Ovary (tissue), 9 donors: ENCODE measurements around the gene GPR132. TPM values are rescaled to one million over a fixed set of nuclear protein-coding genes. Genes with fewer than 3 reads are reported as not detected.

Experiments used
- DNase-seq, 5 donors: peaks; one replicate each; pipeline ENCODE4 v3.0.0-alpha.2; 2019 to 2020
- H3K27ac ChIP-seq, 2 donors: fragments of 200-600 bp; one replicate each; pipeline versions ENCODE4 v1.5.1 to v1.8.0; 2019 to 2022
- H3K27me3 ChIP-seq: fragments of 200-600 bp; one replicate; pipeline ENCODE4 v1.8.0; 2022
- H3K36me3 ChIP-seq: fragments of 200-600 bp; sonication (generic); one replicate; pipeline ENCODE4 v1.5.1; 2019
- H3K4me1 ChIP-seq: one replicate; pipeline ENCODE4 v1.8.1; 2013; ENCODE audit warnings: mild to moderate bottlenecking, moderate library complexity; ENCODE audit not compliant: insufficient read depth
- H3K4me3 ChIP-seq: fragments of 200-600 bp; sonication (generic); one replicate; pipeline ENCODE4 v1.5.1; 2017
- H3K9me3 ChIP-seq, 2 donors: fragments of 200-600 bp in 1 of 2; sonication (generic) in 1 of 2; one replicate each; pipeline versions ENCODE4 v1.5.1 to v1.8.1; 2013 to 2019; ENCODE audit warnings: mild to moderate bottlenecking in 1 of 2, moderate library complexity in 1 of 2
- EP300 ChIP-seq: sonication (generic); formaldehyde crosslinking; IDR thresholded peaks from one replicate; pipeline ENCODE4 v1.6.1; 2017; ENCODE audit warnings: antibody characterized with exemption
- POLR2A ChIP-seq: fragments of 450-650 bp; IDR thresholded peaks from one replicate; pipeline ENCODE4 v1.6.1; 2017; ENCODE audit warnings: antibody characterized with exemption, mild to moderate bottlenecking, moderate library complexity
- WGBS, 3 donors: extraction: QIAGEN DNeasy Blood & Tissue Kit in 1 of 3; methylation state at CpG; one replicate each; pipeline versions ENCODE4 v1.1.5 to v1.1.7; 2013 to 2017; 5-methylcytosine and 5-hydroxymethylcytosine counted together
- intact Hi-C, 4 donors: fragments of 100-400 bp; cut with DNase I; formaldehyde crosslinking; loops; one replicate each; pipeline versions ENCODE4 v1.11.0 to v1.15.1; 2022 to 2023
- polyA plus RNA-seq, 2 donors: library from polyadenylated mRNA; stranded (reverse); fragments of 200-250 nt in 1 of 2; fragments of 350-450 nt in 1 of 2; fragmentation: Illumina TruSeq in 1 of 2; extraction: RNeasy Lipid Tissue Mini Kit (QIAGEN cat#74804) in 1 of 2; gene quantifications; one replicate each; pipeline ENCODE4 v1.2.3, GENCODE V29; 2013 to 2014
- total RNA-seq, 7 donors: library from RNA; depleted of rRNA in 2 of 7; stranded (reverse); fragments of >200 nt in 2 of 7; fragmentation: NEBNext Ultra II Directional in 3 of 7; extraction: Animal tissue kit (Norgen Biotek cat#: 25700) in 3 of 7; gene quantifications; one replicate each; pipeline versions ENCODE4 v1.1.0 to v1.2.4, GENCODE V29; 2016 to 2023
- TF ChIP-seq, protein P1 (sequence below), 3 donors: fragments of 450-650 bp in 2 of 3; fragments of 200-600 bp in 1 of 3; IDR thresholded peaks; one replicate each; pipeline versions ENCODE4 v1.5.1 to v1.8.0; 2016 to 2022; ENCODE audit warnings: antibody characterized with exemption in 3 of 3, mild to moderate bottlenecking in 1 of 3
- donor health status: DM: no; HTN: no; CAD: no; lungs with moderate emphysema.
- donor health status: DM: no; HTN: no; CAD: no.
- donor health status: Bipolar disorder and iron deficiency.
- donor health status: DM: yes; HTN: yes; CAD: no.
- donor health status: DM: no; HTN: no; CAD: no.
- donor health status: DM: yes; HTN: yes; CAD: no.

The GPR132 gene
- total and polyA plus RNA-seq, 9 donors = 0.27 to 2.0 (median 0.73) TPM

DNA sequence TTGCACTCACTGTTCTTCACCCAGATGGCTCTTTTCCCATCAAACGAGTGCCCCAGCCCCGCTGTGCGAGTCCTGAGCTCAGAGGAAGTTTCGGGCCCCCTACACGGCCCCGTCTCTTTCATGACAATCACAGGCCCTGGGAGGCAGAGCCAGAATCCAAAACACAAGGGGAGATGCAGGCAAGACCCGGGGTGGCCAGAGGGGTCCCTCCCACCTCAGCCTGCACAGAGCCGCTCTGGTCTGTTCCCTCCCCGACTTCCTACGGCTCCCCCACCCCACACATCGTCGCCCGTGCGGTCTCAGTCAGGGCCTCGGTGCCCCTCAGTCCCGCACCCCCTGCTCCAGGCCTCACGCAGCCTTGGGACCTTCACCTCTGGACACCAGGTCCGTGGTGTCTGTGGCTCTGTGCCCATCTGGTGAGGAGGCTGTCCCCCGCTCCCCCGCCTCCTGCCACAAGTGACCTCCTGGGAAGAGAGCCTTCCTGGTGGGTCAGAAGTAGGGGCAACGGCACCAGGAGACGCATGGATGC, 8.9 kb downstream of the GPR132 start:
- intact Hi-C loops = no loop called here
- H3K9me3 ChIP-seq = no peaks in the 10 kb centered on the region
- TF ChIP-seq EP300 (no peak), POLR2A (no peak)
- TF ChIP-seq, protein P1, sequence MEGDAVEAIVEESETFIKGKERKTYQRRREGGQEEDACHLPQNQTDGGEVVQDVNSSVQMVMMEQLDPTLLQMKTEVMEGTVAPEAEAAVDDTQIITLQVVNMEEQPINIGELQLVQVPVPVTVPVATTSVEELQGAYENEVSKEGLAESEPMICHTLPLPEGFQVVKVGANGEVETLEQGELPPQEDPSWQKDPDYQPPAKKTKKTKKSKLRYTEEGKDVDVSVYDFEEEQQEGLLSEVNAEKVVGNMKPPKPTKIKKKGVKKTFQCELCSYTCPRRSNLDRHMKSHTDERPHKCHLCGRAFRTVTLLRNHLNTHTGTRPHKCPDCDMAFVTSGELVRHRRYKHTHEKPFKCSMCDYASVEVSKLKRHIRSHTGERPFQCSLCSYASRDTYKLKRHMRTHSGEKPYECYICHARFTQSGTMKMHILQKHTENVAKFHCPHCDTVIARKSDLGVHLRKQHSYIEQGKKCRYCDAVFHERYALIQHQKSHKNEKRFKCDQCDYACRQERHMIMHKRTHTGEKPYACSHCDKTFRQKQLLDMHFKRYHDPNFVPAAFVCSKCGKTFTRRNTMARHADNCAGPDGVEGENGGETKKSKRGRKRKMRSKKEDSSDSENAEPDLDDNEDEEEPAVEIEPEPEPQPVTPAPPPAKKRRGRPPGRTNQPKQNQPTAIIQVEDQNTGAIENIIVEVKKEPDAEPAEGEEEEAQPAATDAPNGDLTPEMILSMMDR (IDR thresholded peaks at IDR 0.05) = no peak
- no peak overlapping the region for H3K27ac ChIP-seq
- no peak for DNase-seq
- no peak overlapping the region for H3K4me3 ChIP-seq
- no peaks in the 10 kb centered on the region for H3K27me3 ChIP-seq
- 37 to 43% (median 38%) methylated on average over 19 to 22 of the region's 22 CpGs for WGBS, 3 donors
- H3K4me1 ChIP-seq = no peaks in the 10 kb centered on the region
- H3K36me3 ChIP-seq = no peaks in the 10 kb centered on the region

DNA sequence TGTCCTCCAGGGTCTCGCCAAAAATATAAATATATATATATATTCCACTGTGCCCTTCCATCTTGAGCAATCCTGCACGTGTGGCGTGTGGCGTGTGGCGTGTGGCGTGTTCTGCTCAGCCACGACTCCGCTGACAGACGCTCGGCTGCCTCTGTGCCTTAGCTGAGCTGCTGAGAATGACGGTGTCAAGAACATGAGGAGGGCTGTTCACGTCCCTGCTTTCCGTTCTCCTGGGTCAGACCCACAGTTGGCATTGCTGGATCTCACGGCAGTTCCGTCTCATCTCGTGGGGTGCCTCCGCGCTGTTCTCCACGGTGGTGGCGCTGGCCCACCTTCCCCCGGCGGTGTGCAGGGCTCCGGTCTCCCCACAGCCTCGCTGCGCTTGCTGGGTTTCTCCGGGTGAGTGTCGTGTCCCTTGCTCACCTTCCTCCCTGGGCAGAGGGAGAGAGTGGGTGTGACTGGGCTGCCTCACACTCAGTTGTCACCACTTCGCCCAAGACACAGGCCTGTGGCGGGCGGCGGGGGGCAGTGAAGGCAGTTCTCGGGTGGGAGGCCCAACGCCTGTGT, 9.4 kb downstream of the GPR132 start:
- intact Hi-C loops = no loop called here
- H3K9me3 ChIP-seq = no peaks in the 10 kb centered on the region
- no peaks in the 10 kb centered on the region for H3K27me3 ChIP-seq
- no peak overlapping the region for H3K4me3 ChIP-seq
- H3K36me3 ChIP-seq = no peaks in the 10 kb centered on the region
- no peaks in the 10 kb centered on the region for H3K4me1 ChIP-seq
- no peak for TF ChIP-seq EP300
- TF ChIP-seq, protein P1 (IDR thresholded peaks at IDR 0.05) = no peak
- TF ChIP-seq POLR2A = no peak
- H3K27ac ChIP-seq = no peak overlapping the region
- no peak for DNase-seq
- WGBS, 3 donors = 60 to 71% (median 62%) methylated on average over 33 of the region's 33 CpGs

DNA sequence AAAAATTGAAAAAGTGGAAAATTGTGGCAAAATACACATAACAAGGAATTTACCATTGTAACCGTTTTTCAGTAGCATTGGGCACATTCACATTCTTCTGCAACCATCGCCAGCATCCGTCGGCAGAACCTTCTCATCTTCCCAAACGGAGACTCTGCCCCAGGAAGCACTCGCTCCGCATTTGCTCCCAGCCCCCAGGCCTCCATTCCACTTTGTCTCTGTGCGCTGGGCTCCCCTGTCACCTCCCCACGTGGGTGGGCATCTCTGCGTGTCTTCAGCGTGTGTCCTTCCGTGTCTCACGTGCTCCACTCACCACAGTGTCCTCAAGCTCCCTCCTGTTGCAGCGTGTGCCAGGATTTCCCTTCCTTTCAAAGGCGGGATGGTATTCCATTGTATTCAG, 9.9 kb downstream of the GPR132 start:
- no peak overlapping the region for H3K4me3 ChIP-seq
- TF ChIP-seq, protein P1 (IDR thresholded peaks at IDR 0.05) = no peak
- H3K27ac ChIP-seq = no peak overlapping the region
- no peak for DNase-seq
- no peaks in the 10 kb centered on the region for H3K27me3 ChIP-seq
- intact Hi-C loops = no loop called here
- H3K36me3 ChIP-seq = no peaks in the 10 kb centered on the region
- no peaks in the 10 kb centered on the region for H3K4me1 ChIP-seq
- H3K9me3 ChIP-seq = no peaks in the 10 kb centered on the region
- 49 to 59% (median 50%) methylated on average over 15 of the region's 15 CpGs for WGBS, 3 donors

DNA sequence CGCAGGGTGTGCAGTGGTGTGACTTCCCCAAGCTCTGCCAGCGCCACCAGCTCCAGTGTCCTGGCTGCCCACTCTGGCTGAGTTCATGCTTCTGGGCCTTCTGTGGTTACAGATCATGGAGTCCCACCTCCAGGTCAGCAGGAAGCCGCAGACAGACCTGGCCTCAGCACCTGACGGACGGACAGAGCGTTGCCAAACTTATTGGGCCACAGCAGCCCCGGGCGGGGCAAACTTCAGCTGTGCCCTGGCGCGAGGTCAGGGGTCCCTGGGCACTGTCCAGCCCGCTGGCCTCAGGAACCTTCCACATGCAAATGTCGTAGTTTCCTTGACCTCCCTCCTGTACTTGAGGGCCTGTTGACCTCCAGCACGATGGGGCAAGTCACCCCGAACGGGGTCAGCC, 11.2 kb downstream of the GPR132 start:
- Histone ChIP-seq H3K27ac (no peak overlapping the region), H3K4me1 (no peaks in the 10 kb centered on the region), H3K36me3 (no peaks in the 10 kb centered on the region), H3K9me3 (no peaks in the 10 kb centered on the region), H3K27me3 (no peaks in the 10 kb centered on the region), H3K4me3 (no peak overlapping the region)
- no peak for DNase-seq
- WGBS, 3 donors = 88 to 95% (median 88%) methylated on average over 15 of the region's 15 CpGs
- TF ChIP-seq POLR2A (no peak), EP300 (no peak)
- TF ChIP-seq, protein P1 (IDR thresholded peaks at IDR 0.05) = no peak
- intact Hi-C loops = no loop called here
